GM12878 (cell line): ENCODE measurements around the gene PTPRB. TPM values are rescaled to one million over a fixed set of nuclear protein-coding genes. Genes with fewer than 3 reads are reported as not detected.

Experiments used
- ATAC-seq: fragments of 200-7000 bp; cut with Tn5 transposase; 3 replicates; pipeline ENCODE4 v1.9.1; 2020; ENCODE audit warnings: mild to moderate bottlenecking, moderate library complexity
- BruUV-seq: library from RNA; stranded (reverse); fragments of 400-500 nt; replicated peaks from 2 replicates; lab custom pipeline; 2021; lab: Mats Ljungman, UMichigan
- CTCF ChIA-PET: fragments of 300-600 bp; sonication (Branson Sonifier 250); formaldehyde crosslinking; extraction: SDS; loops from one replicate; lab custom pipeline; 2021; ENCODE audit warnings: inconsistent platforms; lab: Yijun Ruan, JAX
- POLR2A ChIA-PET: fragments of 350-600 bp; formaldehyde crosslinking; extraction: SDS; loops from one replicate; lab custom pipeline; 2021; ENCODE audit warnings: inconsistent platforms; lab: Charles Lee
- RAD21 ChIA-PET: fragments of 300-600 bp; sonication (Branson Sonifier 250); formaldehyde crosslinking; loops from one replicate; lab custom pipeline; 2023; ENCODE audit warnings: antibody characterized with exemption; ENCODE audit not compliant: unreplicated experiment; lab: Charles Lee
- SMC1A ChIA-PET: fragments of 300-600 bp; sonication (Branson Sonifier 250); formaldehyde crosslinking; loops from one replicate; lab custom pipeline; 2023; ENCODE audit not compliant: unreplicated experiment, uncharacterized antibody; lab: Charles Lee
- DNase-seq: peaks from one replicate; pipeline ENCODE4 v3.0.0-alpha.2; 2011; ENCODE audit warnings: low read depth, low spot score
- FAIRE-seq: peaks from 3 replicates; lab custom pipeline; 2011; peaks lifted over from hg19 to GRCh38; lab: Jason Lieb, UNC
- H2AFZ ChIP-seq: 2 replicates; pipeline ENCODE4 v1.6.0; 2011; ENCODE audit warnings: low read depth, low read length, control low read depth; ENCODE audit not compliant: control insufficient read depth
- H3K27ac ChIP-seq: 2 replicates; pipeline ENCODE4 v1.5.1; 2011; ENCODE audit warnings: control low read depth; ENCODE audit not compliant: control insufficient read depth, insufficient read depth
- H3K27me3 ChIP-seq, 2 experiments: replicated peaks in 1 of 2; 2 replicates each; pipeline versions ENCODE4 v1.6.0 to v1.6.1; 2011; ENCODE audit warnings: low read length in 1 of 2; ENCODE audit not compliant: control insufficient read depth in 2 of 2, insufficient read depth in 2 of 2
- H3K36me3 ChIP-seq, 2 experiments: 2 replicates each; pipeline ENCODE4 v1.5.1; 2011; ENCODE audit warnings: low read length in 1 of 2; ENCODE audit not compliant: control insufficient read depth in 2 of 2, insufficient read depth in 2 of 2
- H3K4me1 ChIP-seq: 2 replicates; pipeline ENCODE4 v1.6.1; 2011; ENCODE audit warnings: mild to moderate bottlenecking, low read length, moderate library complexity, mixed read lengths; ENCODE audit not compliant: control insufficient read depth, insufficient read depth
- H3K4me2 ChIP-seq: 2 replicates; pipeline ENCODE4 v1.6.0; 2011; ENCODE audit warnings: control low read depth; ENCODE audit not compliant: control insufficient read depth, insufficient read depth
- H3K4me3 ChIP-seq: fragments of 200-600 bp; sonication (generic); 2 replicates; pipeline ENCODE4 v1.5.1; 2016
- H3K79me2 ChIP-seq: 2 replicates; pipeline ENCODE4 v1.6.0; 2011; ENCODE audit warnings: low read length; ENCODE audit not compliant: control insufficient read depth, insufficient read depth
- H3K9ac ChIP-seq: 2 replicates; pipeline ENCODE4 v1.8.0; 2011; ENCODE audit warnings: low read length, control low read depth, mixed read lengths; ENCODE audit not compliant: control insufficient read depth, insufficient read depth
- H3K9me3 ChIP-seq: replicated peaks from 3 replicates; pipeline ENCODE4 v1.5.1; 2011; ENCODE audit warnings: mild to moderate bottlenecking, low read length; ENCODE audit not compliant: control insufficient read depth, insufficient read depth
- H4K20me1 ChIP-seq: 2 replicates; pipeline ENCODE4 v1.6.0; 2011; ENCODE audit not compliant: control insufficient read depth, insufficient read depth
- BCL11A ChIP-seq: IDR thresholded peaks from 2 replicates; pipeline ENCODE4 v1.6.1; 2011; ENCODE audit warnings: low read depth, low read length
- CBFB ChIP-seq: IDR thresholded peaks from 2 replicates; pipeline ENCODE4 v1.6.1; 2016; ENCODE audit warnings: antibody characterized with exemption, low read depth
- CTCF ChIP-seq, 3 experiments: IDR thresholded peaks in 2 of 3; conservative IDR thresholded peaks in 1 of 3; 2 replicates each; pipeline ENCODE4 v1.5.1; 2011; ENCODE audit warnings: low read depth in 3 of 3, low read length in 3 of 3, mild to moderate bottlenecking in 3 of 3, control low read depth in 2 of 3, moderate library complexity in 2 of 3, inconsistent platforms in 1 of 3, mixed read lengths in 1 of 3; ENCODE audit not compliant: control insufficient read depth in 2 of 3, insufficient read depth in 1 of 3; ENCODE audit errors: extremely low read depth in 1 of 3
- CUX1 ChIP-seq: IDR thresholded peaks from 2 replicates; pipeline ENCODE4 v1.6.1; 2012; ENCODE audit warnings: improper control_type of control experiment, low read depth, low read length; ENCODE audit not compliant: insufficient replicate concordance
- E2F4 ChIP-seq: IDR thresholded peaks from 2 replicates; pipeline ENCODE4 v1.6.1; 2012; ENCODE audit warnings: low read depth, low read length, improper control_type of control experiment
- EGR1 ChIP-seq, 2 experiments: IDR thresholded peaks; 1 replicate in 1 of 2; 2 replicates in 1 of 2; pipeline ENCODE4 v1.6.1; 2011 to 2012; ENCODE audit warnings: low read depth in 2 of 2, low read length in 2 of 2, borderline replicate concordance in 1 of 2, mild to moderate bottlenecking in 1 of 2, moderate library complexity in 1 of 2
- IRF5 ChIP-seq: fragments of 450-650 bp; IDR thresholded peaks from 2 replicates; pipeline ENCODE4 v1.6.1; 2017; ENCODE audit warnings: borderline replicate concordance
- POLR2A ChIP-seq: IDR thresholded peaks from 2 replicates; pipeline ENCODE4 v1.6.1; 2011; ENCODE audit warnings: low read depth, mild to moderate bottlenecking, low read length
- SMC3 ChIP-seq: IDR thresholded peaks from 2 replicates; pipeline ENCODE4 v1.6.1; 2011; ENCODE audit warnings: low read length, improper control_type of control experiment, borderline replicate concordance
- ZNF217 ChIP-seq: fragments of 450-650 bp; IDR thresholded peaks from 2 replicates; pipeline ENCODE4 v1.6.1; 2017; ENCODE audit warnings: antibody characterized with exemption, mild to moderate bottlenecking
- WGBS: methylation state at CpG from one replicate; pipeline ENCODE4 v1.1.6; 2016; ENCODE audit warnings: low lambda C conversion rate; ENCODE audit not compliant: insufficient replicate concordance, insufficient coverage; ENCODE audit errors: missing lambda C conversion rate; 5-methylcytosine and 5-hydroxymethylcytosine counted together
- in situ Hi-C: fragments of 300-500 bp; cut with MboI; formaldehyde crosslinking; loops from 9 replicates; pipeline ENCODE4 v1.14.3; 2018; ENCODE audit warnings: mixed read lengths
- intact Hi-C: fragments of 100-400 bp; cut with micrococcal nuclease; formaldehyde crosslinking; loops from one replicate; pipeline ENCODE4 v1.14.2; 2022; ENCODE audit not compliant: unreplicated experiment
- polyA plus RNA-seq, 11 experiments: library from polyadenylated mRNA; depleted of rRNA in 4 of 11; unstranded in 6 of 11; stranded (reverse) in 5 of 11; fragments of >200 nt; fragmentation: Nextera tagmentation in 4 of 11; fragmentation: Illumina TruSeq in 1 of 11; extraction: Ambion mirVana in 4 of 11; extraction: Trizol in 1 of 11; gene quantifications; 1 replicate in 1 of 11; 2 replicates in 10 of 11; pipeline versions ENCODE4 v1.2.1 to v1.2.3, GENCODE V29; 2011 to 2016; ENCODE audit warnings: inconsistent platforms in 2 of 11, missing spikeins in 2 of 11, low read depth in 1 of 11
- total RNA-seq, 4 experiments: library from RNA; depleted of rRNA in 3 of 4; stranded (reverse); fragments of >200 nt in 3 of 4; fragmentation: Illumina TruSeq in 1 of 4; extraction: Trizol in 1 of 4; gene quantifications; 2 replicates each; pipeline versions ENCODE4 v1.2.1 to v1.2.3, GENCODE V29; 2013 to 2021

PTPRB gene
- total and polyA plus RNA-seq, 10 of the 15 experiments (the other 5 are each of a cell fraction or from before 2014, with no cell fraction given) = 0.03 to 0.35 (median 0.05) TPM

GRCh38 chr12:70577283-70577634 is 60.0 kb downstream of the PTPRB start (continued):
- TF ChIP-seq CUX1 = no peak
- TF ChIP-seq EGR1 (IDR thresholded peaks at IDR 0.05; ENCODE audit: borderline replicate concordance in 1 of 2, low read depth in 2 of 2, low read length in 2 of 2) = no peak
- no peak for TF ChIP-seq POLR2A
- no peak for TF ChIP-seq CBFB

- H3K9me3 ChIP-seq = no peaks in the 10 kb centered on the region
- 42% methylated on average over 13 of the region's 19 CpGs for WGBS
- H3K4me1 ChIP-seq = no peaks in the 10 kb centered on the region
- ChIA-PET SMC1A (interaction anchor here (0.6 to 2.9 kb wide), 23 partner anchors 8 to 706 kb away, joined by 3 to 44 read pairs (median 4); no protein-coding TSS in a partner anchor), POLR2A (interaction anchor here (0.5 kb wide), 1 partner anchor 236 kb away, joined by 6 read pairs; no protein-coding TSS in a partner anchor), RAD21 (interaction anchor here (0.6 to 2.6 kb wide), 15 partner anchors 22 to 698 kb away, joined by 3 to 34 read pairs (median 4); partner anchors contain the start of gene KCNMB4), CTCF (interaction anchor here (0.5 to 3.9 kb wide), 41 partner anchors 8 to 1219 kb away, joined by 3 to 80 read pairs (median 4); partner anchors contain the start of gene KCNMB4)
- no peaks in the 10 kb centered on the region for H3K79me2 ChIP-seq
- no peak overlapping the region for H3K27ac ChIP-seq
- peak; percentile 7 for DNase-seq
- no peaks in the 10 kb centered on the region for H4K20me1 ChIP-seq
- no peaks in the 10 kb centered on the region for H3K36me3 ChIP-seq
- no peak overlapping the region for H3K9ac ChIP-seq
- in situ Hi-C loops = loop anchor here (5.0 kb wide), 1 partner anchor 679 kb away; no protein-coding TSS in a partner anchor
- H3K27me3 ChIP-seq = no peaks in the 10 kb centered on the region
- H2AFZ ChIP-seq = no peak overlapping the region
- no peak overlapping the region for H3K4me2 ChIP-seq
- H3K4me3 ChIP-seq = no peak overlapping the region
- ATAC-seq = peak; percentile 88
- intact Hi-C loops = loop anchor here (1.0 to 5.0 kb wide), 5 partner anchors 174 to 697 kb away; no protein-coding TSS in a partner anchor
- BruUV-seq = no TSS peak
- peak; percentile 13 for FAIRE-seq
- TF ChIP-seq CTCF (IDR thresholded peaks at IDR 0.05 in 2 of 3, conservative IDR thresholded peaks at IDR 0.05 in 1 of 3; ENCODE audit: control insufficient read depth in 2 of 3, extremely low read depth in 1 of 3, insufficient read depth in 1 of 3, low read depth in 3 of 3, low read length in 3 of 3) (peak; percentile 61 to 81 (median 73)), BCL11A (no peak), E2F4 (no peak), IRF5 (no peak), SMC3 (peak; percentile 87), ZNF217 (no peak)
These were observed 60.6 kb downstream of the PTPRB start for GRCh38 chr12:70576341-70577282.
